Neural cell (in vitro differentiated cells): Measurements from ENCODE around the gene DNAH8. TPM values are rescaled to one million over a fixed set of nuclear protein-coding genes. Genes with fewer than 3 reads are reported as not detected.

ENCODE experiments used
- H2AFZ ChIP-seq: fragments of 200-600, 300-800 bp; sonication (generic), shearing (Covaris generic); 2 replicates; pipeline ENCODE4 v1.6.0; 2014; ENCODE audit warnings: low read depth, mild to moderate bottlenecking, antibody characterized with exemption, low read length, moderate library complexity
- H3F3A ChIP-seq: fragments of 200-600 bp; shearing (Covaris generic); 2 replicates; pipeline ENCODE4 v1.6.1; 2016; ENCODE audit warnings: mild to moderate bottlenecking, moderate library complexity, mixed read lengths, antibody characterized with exemption, low read length; ENCODE audit not compliant: insufficient read depth, poor library complexity, severe bottlenecking
- H3K27ac ChIP-seq: fragments of 200-600, 300-800 bp; sonication (generic), shearing (Covaris generic); 2 replicates; pipeline ENCODE4 v1.5.1; 2014; ENCODE audit warnings: mild to moderate bottlenecking, low read length, moderate library complexity
- H3K27me3 ChIP-seq: fragments of 300-800, 200-600 bp; sonication (generic), shearing (Covaris generic); 2 replicates; pipeline ENCODE4 v1.6.0; 2014; ENCODE audit warnings: mild to moderate bottlenecking, low read depth, low read length, moderate library complexity; ENCODE audit not compliant: insufficient read depth
- H3K36me3 ChIP-seq: fragments of 300-800, 200-600 bp; sonication (generic), shearing (Covaris generic); 2 replicates; pipeline ENCODE4 v1.5.1; 2014; ENCODE audit warnings: mild to moderate bottlenecking, antibody characterized with exemption, low read length, moderate library complexity; ENCODE audit not compliant: insufficient read depth
- H3K4me2 ChIP-seq: fragments of 300-800, 200-600 bp; sonication (generic), shearing (Covaris generic); 2 replicates; pipeline ENCODE4 v1.6.0; 2014; ENCODE audit warnings: mild to moderate bottlenecking, low read length
- H3K4me3 ChIP-seq: fragments of 300-800, 200-600 bp; sonication (generic), shearing (Covaris generic); 2 replicates; pipeline ENCODE4 v1.5.1; 2014; ENCODE audit warnings: mild to moderate bottlenecking, low read length, moderate library complexity
- H3K79me2 ChIP-seq: fragments of 200-600 bp; shearing (Covaris generic); replicated peaks from 2 replicates; pipeline ENCODE4 v1.6.0; 2014; ENCODE audit warnings: mild to moderate bottlenecking, low read length, moderate library complexity; ENCODE audit not compliant: insufficient read depth
- H3K9ac ChIP-seq: fragments of 300-800, 200-600 bp; sonication (generic), shearing (Covaris generic); 2 replicates; pipeline ENCODE4 v1.6.1; 2016; ENCODE audit warnings: mild to moderate bottlenecking, low read length, mixed read lengths
- H3K9me2 ChIP-seq: fragments of 200-600 bp; shearing (Covaris generic); 2 replicates; pipeline ENCODE4 v1.6.1; 2016; ENCODE audit warnings: mild to moderate bottlenecking, low read length, mixed read lengths; ENCODE audit not compliant: insufficient read depth
- H3K9me3 ChIP-seq: fragments of 200-600, 300-800 bp; sonication (generic), shearing (Covaris generic); 2 replicates; pipeline ENCODE4 v1.6.1; 2016; ENCODE audit warnings: mild to moderate bottlenecking, mixed run types, low read length, moderate library complexity, mixed read lengths
- H4K20me1 ChIP-seq: fragments of 200-600 bp; shearing (Covaris generic); 2 replicates; pipeline ENCODE4 v1.6.1; 2016; ENCODE audit warnings: mild to moderate bottlenecking, mixed run types; ENCODE audit not compliant: insufficient read depth
- CTCF ChIP-seq: fragments of 450-650 bp; IDR thresholded peaks from 2 replicates; pipeline ENCODE4 v1.5.1; 2014; ENCODE audit warnings: antibody characterized with exemption, mild to moderate bottlenecking, moderate library complexity; ENCODE audit not compliant: poor library complexity, severe bottlenecking
- EP300 ChIP-seq: fragments of 450-650 bp; conservative IDR thresholded peaks from 2 replicates; pipeline ENCODE4 v1.6.1; 2014; ENCODE audit warnings: antibody characterized with exemption, mild to moderate bottlenecking, moderate library complexity; ENCODE audit not compliant: poor library complexity, severe bottlenecking
- EZH2 ChIP-seq: fragments of 200-600, 300-800 bp; shearing (Covaris generic), sonication (generic); IDR thresholded peaks from 2 replicates; pipeline ENCODE4 v1.6.1; 2014; ENCODE audit warnings: antibody characterized with exemption, low read length, borderline replicate concordance, mild to moderate bottlenecking; ENCODE audit not compliant: insufficient read depth, poor library complexity, severe bottlenecking
- MXI1 ChIP-seq: fragments of 450-650 bp; conservative IDR thresholded peaks from 2 replicates; pipeline ENCODE4 v1.6.1; 2014; ENCODE audit warnings: antibody characterized with exemption, mild to moderate bottlenecking; ENCODE audit not compliant: poor library complexity, severe bottlenecking
- POLR2AphosphoS5 ChIP-seq: IDR thresholded peaks from 2 replicates; pipeline ENCODE4 v1.6.1; 2012
- RAD21 ChIP-seq: fragments of 450-650 bp; conservative IDR thresholded peaks from 2 replicates; pipeline ENCODE4 v1.6.1; 2014; ENCODE audit warnings: antibody characterized with exemption, mild to moderate bottlenecking, moderate library complexity
- REST ChIP-seq: IDR thresholded peaks from 2 replicates; pipeline ENCODE4 v1.6.1; 2012; ENCODE audit warnings: borderline replicate concordance
- SMC3 ChIP-seq: fragments of 450-650 bp; conservative IDR thresholded peaks from 2 replicates; pipeline ENCODE4 v1.6.1; 2014; ENCODE audit warnings: antibody characterized with exemption, mild to moderate bottlenecking, moderate library complexity; ENCODE audit not compliant: poor library complexity
- TAF1 ChIP-seq: IDR thresholded peaks from 2 replicates; pipeline ENCODE4 v1.6.1; 2012; ENCODE audit warnings: low read depth
- polyA plus RNA-seq: library from polyadenylated mRNA; depleted of rRNA; stranded (reverse); fragments of >200 nt; gene quantifications from 2 replicates; pipeline ENCODE4 v1.2.3, GENCODE V29; 2014

DNAH8 gene
- polyA plus RNA-seq, 1 donor from 2014 or later, result 0.07 TPM

- no peaks in the 10 kb centered on the region for H3K79me2 ChIP-seq
- H3K4me3 ChIP-seq, result no peak overlapping the region
- H3K9me2 ChIP-seq, result no peaks in the 10 kb centered on the region
- H3K27me3 ChIP-seq, result peaks cover 47% of the 10 kb centered on the region
- H3F3A ChIP-seq, result no peaks in the 10 kb centered on the region
- no peak overlapping the region for H3K9ac ChIP-seq
- no peaks in the 10 kb centered on the region for H4K20me1 ChIP-seq
- no peak overlapping the region for H3K4me2 ChIP-seq
- no peak overlapping the region for H3K27ac ChIP-seq
- no peak for TF ChIP-seq POLR2AphosphoS5
- no peak for TF ChIP-seq EZH2
- no peak for TF ChIP-seq CTCF
- TF ChIP-seq TAF1, result no peak
- TF ChIP-seq REST, result no peak
- TF ChIP-seq MXI1, result no peak
- no peak for TF ChIP-seq EP300
- no peak for TF ChIP-seq RAD21
- TF ChIP-seq SMC3, result no peak
- no peaks in the 10 kb centered on the region for H3K36me3 ChIP-seq
- no peak overlapping the region for H2AFZ ChIP-seq
- H3K9me3 ChIP-seq, result no peaks in the 10 kb centered on the region
These were observed 335.5 kb downstream of the DNAH8 start for GRCh38 chr6:39050453-39051112.

GRCh38 chr6:39051399-39052122 lies 336.4 kb downstream of the DNAH8 start:
- no peak overlapping the region for H2AFZ ChIP-seq
- H3K79me2 ChIP-seq, result no peaks in the 10 kb centered on the region
- H3K4me2 ChIP-seq, result no peak overlapping the region
- no peaks in the 10 kb centered on the region for H3K9me2 ChIP-seq
- H3F3A ChIP-seq, result no peaks in the 10 kb centered on the region
- no peaks in the 10 kb centered on the region for H3K36me3 ChIP-seq
- peaks cover 47% of the 10 kb centered on the region for H3K27me3 ChIP-seq
- H3K9ac ChIP-seq, result no peak overlapping the region
- no peaks in the 10 kb centered on the region for H3K9me3 ChIP-seq
- no peak overlapping the region for H3K27ac ChIP-seq
- no peak overlapping the region for H3K4me3 ChIP-seq
- no peaks in the 10 kb centered on the region for H4K20me1 ChIP-seq
- TF ChIP-seq RAD21, result no peak
- no peak for TF ChIP-seq SMC3
- no peak for TF ChIP-seq CTCF
- TF ChIP-seq MXI1, result no peak
- TF ChIP-seq POLR2AphosphoS5, result no peak
- no peak for TF ChIP-seq TAF1
- no peak for TF ChIP-seq EP300
- no peak for TF ChIP-seq REST
- no peak for TF ChIP-seq EZH2
